Fibroblast of pulmonary artery (primary cell): ENCODE results near the gene PROK2.
A peak's percentile ranks its signal among the peaks of the same experiment; 100 is the strongest.

ENCODE experiments used
- DNase-seq: peaks from one replicate; pipeline ENCODE4 v3.0.0-alpha.2; 2010; ENCODE audit warnings: low read depth
- H3K4me3 ChIP-seq: replicated peaks from 2 replicates; pipeline ENCODE4 v1.5.1; 2011; ENCODE audit warnings: low read depth, mild to moderate bottlenecking, control low read depth, low read length, moderate library complexity
- TF ChIP-seq, protein P1 (sequence below): IDR thresholded peaks from 2 replicates; pipeline ENCODE4 v1.5.1; 2011; ENCODE audit warnings: mild to moderate bottlenecking, control low read depth, low read length, inconsistent platforms; ENCODE audit errors: missing control alignments

The PROK2 gene

DNA sequence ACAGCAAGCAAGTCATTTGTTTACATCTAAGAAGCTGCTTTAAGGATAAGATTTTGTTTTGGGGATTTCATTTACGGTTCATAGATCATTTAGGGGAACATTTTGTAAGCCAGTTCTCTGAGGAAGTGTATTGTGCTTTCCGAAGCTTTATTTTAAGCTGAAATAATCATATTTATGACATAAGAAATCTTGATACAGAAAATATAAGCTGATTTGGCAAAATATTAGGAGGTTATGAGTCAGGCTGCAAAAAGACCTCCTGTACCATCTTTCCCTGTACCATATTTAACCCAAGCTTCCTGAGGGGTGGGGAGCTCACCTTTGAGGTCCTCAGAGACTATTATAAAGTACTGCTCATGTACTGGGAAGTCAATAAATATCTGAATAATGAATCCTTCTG, 51.6 kb downstream of the PROK2 start:
- no peak for DNase-seq
- TF ChIP-seq, protein P1, sequence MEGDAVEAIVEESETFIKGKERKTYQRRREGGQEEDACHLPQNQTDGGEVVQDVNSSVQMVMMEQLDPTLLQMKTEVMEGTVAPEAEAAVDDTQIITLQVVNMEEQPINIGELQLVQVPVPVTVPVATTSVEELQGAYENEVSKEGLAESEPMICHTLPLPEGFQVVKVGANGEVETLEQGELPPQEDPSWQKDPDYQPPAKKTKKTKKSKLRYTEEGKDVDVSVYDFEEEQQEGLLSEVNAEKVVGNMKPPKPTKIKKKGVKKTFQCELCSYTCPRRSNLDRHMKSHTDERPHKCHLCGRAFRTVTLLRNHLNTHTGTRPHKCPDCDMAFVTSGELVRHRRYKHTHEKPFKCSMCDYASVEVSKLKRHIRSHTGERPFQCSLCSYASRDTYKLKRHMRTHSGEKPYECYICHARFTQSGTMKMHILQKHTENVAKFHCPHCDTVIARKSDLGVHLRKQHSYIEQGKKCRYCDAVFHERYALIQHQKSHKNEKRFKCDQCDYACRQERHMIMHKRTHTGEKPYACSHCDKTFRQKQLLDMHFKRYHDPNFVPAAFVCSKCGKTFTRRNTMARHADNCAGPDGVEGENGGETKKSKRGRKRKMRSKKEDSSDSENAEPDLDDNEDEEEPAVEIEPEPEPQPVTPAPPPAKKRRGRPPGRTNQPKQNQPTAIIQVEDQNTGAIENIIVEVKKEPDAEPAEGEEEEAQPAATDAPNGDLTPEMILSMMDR: no peak
- no peak overlapping the region for H3K4me3 ChIP-seq

DNA sequence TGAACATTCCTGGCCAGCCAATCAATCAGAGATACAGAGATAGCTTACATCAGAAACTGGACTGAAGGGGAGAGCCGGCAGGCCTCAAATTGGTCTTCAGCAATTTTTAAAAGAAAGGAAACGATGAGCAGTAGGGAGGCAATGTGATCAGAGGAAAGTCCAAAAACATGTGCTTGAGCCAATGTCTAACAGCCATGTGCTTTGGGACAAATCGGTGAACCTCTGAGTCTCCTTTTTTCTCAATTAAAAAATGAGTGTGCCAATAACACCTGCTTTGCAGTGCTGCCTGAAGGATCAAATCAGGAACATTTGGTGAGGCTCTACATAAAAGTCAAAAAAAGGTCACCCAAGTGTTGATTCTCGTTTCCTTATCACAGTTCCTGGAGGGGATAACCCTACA, 52.3 kb downstream of the PROK2 start:
- TF ChIP-seq, protein P1: no peak
- DNase-seq: no peak

DNA sequence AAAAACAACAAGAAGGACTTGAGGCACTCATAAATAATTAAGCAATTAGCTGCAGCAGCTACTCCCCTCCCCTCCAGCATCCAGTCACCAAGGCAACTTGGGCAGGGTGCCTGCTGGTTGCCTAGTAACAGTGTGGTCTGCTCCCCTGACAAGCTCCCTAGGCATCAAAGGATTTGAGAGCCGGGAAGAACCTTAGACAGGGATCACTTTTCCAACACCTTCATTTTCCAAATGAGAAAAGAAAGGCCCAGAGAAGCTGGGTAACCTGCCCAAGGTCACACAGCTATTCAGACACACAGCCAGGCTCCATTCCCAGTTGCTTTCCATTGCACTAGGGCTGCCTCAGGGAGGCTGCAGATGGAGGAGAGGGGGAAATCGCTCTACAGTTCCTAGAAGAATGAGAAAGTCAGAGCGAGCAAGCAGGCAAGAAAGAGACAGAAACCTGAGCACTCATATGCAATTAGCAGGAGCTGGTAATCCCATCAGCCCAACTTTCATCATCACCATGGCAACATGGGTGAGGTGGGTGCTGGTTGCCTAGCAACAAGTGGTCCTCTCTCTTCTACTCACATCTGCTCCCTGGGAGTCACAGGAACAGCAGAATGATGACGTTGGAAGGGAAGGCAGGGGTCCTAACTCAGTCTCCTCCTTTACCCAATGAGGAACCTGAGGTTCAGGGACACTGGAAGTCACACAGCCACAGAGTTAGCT, 56.2 kb downstream of the PROK2 start:
- TF ChIP-seq, protein P1: no peak
- no peak for DNase-seq
- H3K4me3 ChIP-seq: no peak overlapping the region

More for the DNA sequence above, 52.3 kb downstream of the PROK2 start:
- no peak overlapping the region for H3K4me3 ChIP-seq

DNA sequence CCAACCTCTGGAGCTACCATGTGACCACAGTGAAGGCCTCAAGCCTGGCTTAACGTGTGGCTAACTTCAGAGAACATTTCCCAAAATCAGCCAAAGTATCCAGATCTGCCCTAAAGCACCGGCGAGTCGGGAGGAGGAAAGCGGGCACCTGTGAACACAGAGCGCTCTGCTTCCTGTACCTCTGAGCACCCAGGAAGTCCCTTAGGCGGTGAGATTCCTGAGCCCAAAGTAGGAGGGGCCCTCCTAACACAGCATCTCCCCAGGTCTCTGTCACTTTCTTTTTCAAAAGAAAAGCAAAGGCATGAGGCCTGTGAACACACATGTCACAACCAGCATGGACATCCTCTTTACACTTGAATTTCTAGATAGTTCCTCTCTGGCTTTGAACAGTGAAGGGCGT, 58.8 kb downstream of the PROK2 start:
- TF ChIP-seq, protein P1: no peak
- no peak for DNase-seq
- H3K4me3 ChIP-seq: no peak overlapping the region

DNA sequence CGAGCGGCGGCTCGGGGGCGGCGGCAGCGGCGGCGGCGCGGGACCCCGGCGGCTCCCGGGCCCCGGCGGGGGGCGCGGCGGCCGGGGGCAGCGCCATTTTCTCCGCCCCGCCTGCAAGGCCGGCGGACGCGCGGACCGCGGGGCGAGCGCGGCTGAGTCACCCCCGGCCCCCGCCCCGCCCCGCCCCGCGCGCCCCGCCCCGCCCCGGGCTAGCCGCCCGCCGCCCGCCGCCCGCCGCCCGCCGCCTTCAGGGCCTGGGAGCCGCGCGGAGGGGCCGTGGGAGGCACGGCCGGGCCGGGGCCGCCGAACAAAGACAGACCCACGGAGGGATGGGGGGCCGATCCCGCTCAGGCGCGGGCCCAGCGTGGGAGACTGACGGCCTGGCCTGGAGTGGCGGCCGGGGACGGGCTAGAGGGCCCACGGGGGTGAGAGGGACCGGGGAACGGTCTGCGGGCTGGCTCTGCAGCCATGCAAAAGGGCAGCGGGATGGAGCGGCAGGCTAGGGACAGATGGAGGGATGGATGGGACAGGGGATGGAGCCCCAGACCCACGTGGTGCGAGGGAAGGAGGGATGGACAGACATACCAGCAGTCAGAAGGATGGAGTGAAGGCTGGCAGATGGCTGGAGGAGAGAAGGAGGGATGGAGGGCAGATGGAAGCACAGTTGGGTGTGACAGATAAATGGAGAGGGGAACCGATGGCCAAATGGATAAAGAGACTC, 59.5 kb downstream of the PROK2 start, which contains the start of gene EIF4E3:
TSS of gene EIF4E3 (minus strand) at position 132 of the 721 bp plus-strand sequence. CDS start at position 97, 35 bp downstream.
- TF ChIP-seq, protein P1: no peak
- peak within 1 kb of the TSS; percentile 65 for H3K4me3 ChIP-seq
- peak; percentile 14 for DNase-seq

DNA sequence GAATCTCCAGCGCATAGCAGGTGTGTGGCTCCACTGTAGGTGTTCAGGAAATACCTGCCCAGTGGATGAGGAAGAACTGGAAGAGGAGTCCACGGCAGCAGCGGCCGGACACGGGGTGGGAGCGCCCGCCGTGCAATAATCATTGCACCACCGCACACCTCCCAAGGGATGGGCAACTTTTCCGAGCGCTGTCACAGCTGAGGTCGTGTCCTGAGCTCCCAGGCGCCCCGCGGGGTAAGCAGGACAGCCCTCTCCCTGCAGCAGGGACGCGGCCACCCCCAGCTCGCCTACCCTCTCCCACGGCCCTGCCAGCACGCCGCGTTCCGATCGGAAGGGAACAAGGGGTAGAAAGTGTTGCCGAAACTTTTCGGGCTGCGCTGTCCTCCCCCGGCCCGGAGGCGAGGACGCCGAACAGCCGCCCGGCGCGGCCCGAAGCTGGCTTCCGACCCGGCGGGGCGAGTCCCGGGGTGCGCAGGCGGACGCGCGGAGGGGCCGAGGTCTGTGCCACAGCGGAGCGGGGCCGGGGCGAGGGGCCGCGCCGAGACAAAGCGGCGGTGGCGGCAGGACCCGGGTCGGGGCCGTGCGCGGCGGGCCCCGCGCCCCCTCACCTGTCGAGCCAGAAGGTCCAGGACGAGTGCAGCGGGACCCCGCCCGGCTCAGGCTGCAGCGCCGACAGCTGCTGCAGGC, 60.2 kb downstream of the PROK2 start:
- peak overlapping the region; percentile 65 for H3K4me3 ChIP-seq
- TF ChIP-seq, protein P1: no peak
- no peak for DNase-seq
